Hematopoietic multipotent progenitor cell treated with erythropoietin and hydrocortisone succinate and interleukin-3 and kit ligand, for 15 days (in vitro differentiated cells): ENCODE data around the gene TRIM46.
"Not testable (repeated sequence)": the region's sequence is repeated elsewhere in the genome, so short reads cannot be mapped to it uniquely, and the experiment has no call there.

ENCODE experiments used
- DNase-seq: peaks from one replicate; pipeline ENCODE4 v3.0.0-alpha.2; 2015; ENCODE audit warnings: low spot score

Gene TRIM46

DNA sequence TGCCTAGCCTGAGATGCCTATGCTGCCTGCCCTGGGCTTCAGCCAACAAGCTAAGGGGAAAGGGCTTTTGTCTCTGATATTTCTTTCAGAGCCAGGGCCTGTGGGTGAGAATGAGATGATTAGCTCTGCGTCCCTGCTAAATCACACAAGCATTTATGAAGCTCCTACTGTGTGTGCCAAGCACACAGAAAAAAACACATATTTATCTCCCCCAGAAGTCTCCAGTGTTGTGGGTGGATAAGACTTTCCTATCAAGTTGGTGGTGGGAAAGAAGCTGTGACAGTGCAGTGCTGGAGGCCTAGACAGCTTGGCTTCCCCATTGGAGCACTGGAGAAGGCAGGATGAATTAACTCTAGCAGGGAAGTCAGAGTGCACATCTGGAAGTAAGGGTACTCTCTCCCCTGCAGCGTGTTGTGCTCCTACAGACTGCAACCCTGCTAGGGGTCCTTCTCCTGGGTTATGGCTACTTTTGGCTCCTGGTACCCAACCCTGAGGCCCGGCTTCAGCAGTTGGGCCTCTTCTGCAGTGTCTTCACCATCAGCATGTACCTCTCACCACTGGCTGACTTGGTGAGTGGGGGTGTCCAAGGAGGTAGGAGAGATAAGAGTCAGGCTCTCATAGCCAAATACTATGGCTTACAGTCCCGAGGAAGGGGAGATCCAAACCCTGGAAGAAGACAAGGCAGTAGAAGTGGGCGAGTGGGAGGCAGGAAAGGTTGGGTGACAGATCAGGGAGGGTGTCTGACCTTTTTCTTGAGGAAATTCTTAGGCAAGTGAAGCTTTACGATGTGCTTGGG is 36.3 kb upstream of the TRIM46 start:
- DNase-seq = peak; percentile 53

DNA sequence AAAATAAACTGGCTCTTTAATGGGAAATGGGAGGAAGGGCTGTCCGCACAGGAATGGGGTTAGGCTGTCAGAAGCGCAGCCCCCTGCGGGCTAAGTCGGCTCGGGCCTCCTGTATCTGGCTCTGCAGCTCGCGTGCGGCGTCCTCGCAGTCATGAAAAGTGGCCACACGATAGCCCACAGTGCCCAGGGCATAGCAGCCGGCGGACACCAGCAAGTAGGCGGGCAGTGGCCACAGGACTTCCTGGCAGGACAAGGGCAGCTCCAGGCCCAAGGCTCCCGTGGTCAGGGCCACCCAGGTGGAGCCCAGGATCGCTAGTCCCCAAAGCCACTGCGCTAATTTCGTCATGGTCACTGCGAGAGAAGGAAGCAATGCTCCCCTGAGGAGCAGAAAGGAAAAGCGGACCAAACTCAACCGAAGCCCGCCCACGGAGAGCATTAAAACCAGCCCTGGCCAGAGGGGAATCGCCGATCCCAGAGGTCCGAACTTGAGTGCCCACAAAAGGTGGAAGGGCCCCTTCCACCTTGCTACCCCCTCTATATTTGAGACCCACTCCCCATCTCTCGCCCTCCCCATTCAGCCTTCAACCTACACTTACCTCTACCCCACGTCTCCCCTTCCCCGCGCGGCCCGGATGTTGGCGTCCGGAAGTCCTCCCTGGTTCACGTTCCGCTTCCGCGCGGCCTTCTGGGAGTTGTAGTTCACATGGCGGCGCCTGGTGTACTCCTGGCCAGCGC is 33.6 kb upstream of the TRIM46 start, which contains the start of gene DPM3:
Gene DPM3, minus strand, starts transcription at position 637 of the 735 bp plus-strand sequence. Its CDS starts 291 bp downstream, at position 346.
- peak; percentile 87 for DNase-seq

GRCh38 chr1:155140630-155140953 is 33.1 kb upstream of the TRIM46 start:
- DNase-seq = no peak

DNA sequence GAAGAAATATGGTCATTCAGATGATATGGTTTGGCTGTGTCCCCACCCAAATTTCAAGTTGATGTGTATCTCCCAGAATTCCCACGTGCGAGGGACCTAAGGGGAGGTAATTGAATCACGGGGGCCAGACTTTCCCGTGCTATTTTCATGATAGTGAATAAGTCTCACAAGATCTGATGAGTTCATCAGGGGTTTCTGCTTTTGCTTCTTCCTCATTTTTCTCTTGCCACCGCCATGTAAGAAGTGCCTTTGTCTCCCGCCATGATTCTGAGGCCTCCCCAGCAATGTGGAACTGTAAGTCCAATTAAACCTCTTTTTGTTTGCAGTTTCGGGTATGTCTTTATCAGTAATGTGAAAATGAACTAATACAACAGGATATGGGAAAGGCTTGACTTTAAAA is 31.9 kb upstream of the TRIM46 start:
- no peak for DNase-seq

DNA sequence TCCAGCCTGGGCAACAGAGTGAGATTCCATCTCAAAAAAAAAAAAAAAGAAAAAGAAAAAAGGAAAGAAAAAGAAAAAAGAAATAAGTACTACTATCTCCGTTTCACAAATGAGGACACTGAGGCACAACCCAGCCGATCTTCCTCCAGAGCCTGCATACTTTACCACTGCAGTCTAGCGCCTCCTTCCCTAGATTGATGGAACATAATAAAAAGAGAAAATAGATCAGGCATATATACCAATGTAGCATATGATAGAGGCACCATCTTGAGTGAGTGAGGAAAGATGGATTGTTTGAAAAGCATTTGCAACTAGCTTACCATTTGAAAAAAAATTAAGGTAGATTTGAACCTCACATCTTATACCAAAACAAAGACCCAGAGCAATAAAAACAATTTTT is 28.2 kb upstream of the TRIM46 start:
- no peak for DNase-seq

GRCh38 chr1:155155996-155156643 is 17.5 kb upstream of the TRIM46 start:
- not testable (repeated sequence) for DNase-seq

DNA sequence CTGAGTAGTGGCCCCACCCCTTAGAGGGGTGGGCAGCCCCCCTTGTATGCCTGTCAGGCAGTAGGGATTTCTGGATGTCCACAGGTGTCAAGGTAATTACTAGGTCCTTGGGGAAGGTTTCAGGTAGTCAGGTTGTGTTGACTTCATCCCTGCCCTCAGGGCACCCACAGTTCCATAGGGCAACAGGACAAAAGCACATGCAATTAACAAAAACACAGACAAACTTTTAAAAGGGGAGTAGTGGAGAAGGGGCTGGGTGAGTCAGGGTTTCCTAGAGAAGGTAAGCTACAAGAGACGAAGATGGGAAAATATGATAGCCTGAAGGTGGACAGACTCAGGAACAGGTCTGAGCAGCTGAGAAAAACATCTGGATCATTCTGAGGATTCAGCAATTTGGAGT is 14.7 kb upstream of the TRIM46 start:
- DNase-seq = no peak

- DNase-seq = no peak
Observed at GRCh38 chr1:155160128-155160527, 13.5 kb upstream of the TRIM46 start.

DNA sequence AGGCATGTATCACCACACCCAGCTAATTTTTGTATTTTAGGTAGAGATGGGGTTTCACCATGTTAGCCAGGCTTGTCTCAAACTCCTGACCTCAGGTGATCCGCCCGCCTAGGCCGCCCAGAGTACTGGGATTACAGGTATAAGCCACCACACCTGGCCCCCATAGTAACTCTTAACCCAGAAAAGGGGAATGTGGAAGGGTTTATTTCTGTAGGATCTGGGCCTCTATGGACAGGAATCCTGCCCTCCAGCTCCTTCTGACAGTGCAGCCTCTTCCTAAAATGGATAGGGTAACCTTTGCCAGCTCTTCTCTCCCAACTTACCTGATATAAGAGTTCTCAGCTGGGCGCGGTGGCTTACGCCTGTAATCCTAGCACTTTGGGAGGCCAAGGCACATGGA is 11.0 kb upstream of the TRIM46 start:
- DNase-seq = not testable (repeated sequence)

- not testable (repeated sequence) for DNase-seq
Observed at GRCh38 chr1:155163785-155164184, 9.9 kb upstream of the TRIM46 start.

DNA sequence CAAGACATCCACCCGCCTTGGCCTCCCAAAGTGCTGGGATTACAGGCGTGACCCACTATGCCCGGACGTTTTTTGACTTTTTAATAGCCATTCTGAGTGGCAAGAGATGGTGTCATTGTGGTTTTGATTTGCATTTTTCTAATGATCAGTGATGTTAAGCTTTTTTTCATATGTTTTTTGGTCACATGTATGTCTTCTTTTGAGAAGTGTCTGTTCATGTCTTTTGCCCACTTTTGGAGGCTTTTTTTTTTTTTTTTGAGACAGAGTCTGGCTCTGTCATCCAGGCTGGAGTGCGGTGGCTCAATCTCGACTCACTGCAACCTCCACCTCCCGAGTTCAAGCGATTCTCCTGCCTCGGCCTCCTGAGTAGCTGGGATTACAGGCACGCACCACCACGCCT is 9.0 kb upstream of the TRIM46 start:
- not testable (repeated sequence) for DNase-seq

GRCh38 chr1:155166051-155166470 is 7.6 kb upstream of the TRIM46 start:
- no peak for DNase-seq

GRCh38 chr1:155166471-155167165 is 7.0 kb upstream of the TRIM46 start:
- no peak for DNase-seq

- DNase-seq = peak; percentile 90
Observed at GRCh38 chr1:155167166-155168104, 6.2 kb upstream of the TRIM46 start.

DNA sequence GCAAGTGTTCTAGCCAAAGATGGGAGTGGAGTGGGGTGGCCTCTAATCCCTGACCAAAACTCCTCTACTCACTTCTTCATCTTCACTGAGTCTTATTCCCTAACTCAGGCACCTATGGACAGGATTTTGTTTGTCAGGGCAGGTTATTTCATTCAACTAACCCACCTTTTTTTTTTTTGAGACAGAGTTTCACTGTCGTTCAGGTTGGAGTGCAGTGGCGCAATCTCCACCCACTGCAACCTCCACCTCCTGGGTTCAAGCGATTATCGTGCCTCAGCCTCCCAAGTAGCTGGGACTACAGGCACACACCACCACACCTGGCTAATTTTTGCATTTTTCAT is 5.6 kb upstream of the TRIM46 start:
- not testable (repeated sequence) for DNase-seq

GRCh38 chr1:155168456-155169210 is 5.0 kb upstream of the TRIM46 start:
- DNase-seq = no peak

DNA sequence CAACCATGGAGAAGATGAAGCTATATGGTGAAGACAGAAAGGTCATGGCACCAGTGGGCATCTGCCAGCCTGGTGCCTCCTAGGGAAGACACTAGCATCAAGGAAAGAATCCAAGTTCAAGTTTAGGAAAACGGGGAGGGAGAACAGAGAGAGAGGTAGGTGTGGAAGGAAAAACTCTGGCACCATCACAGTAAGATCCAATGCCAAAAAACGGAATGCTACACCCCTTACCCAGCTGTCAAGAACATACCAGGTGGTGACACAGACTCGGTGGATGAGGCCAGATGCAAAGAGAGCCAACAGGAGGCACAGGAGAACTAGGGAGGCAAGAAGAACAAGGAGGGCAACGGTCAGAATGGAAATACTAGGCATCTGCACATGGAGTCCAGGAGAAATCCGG is 4.1 kb upstream of the TRIM46 start:
- no peak for DNase-seq

GRCh38 chr1:155170101-155170785 is 3.4 kb upstream of the TRIM46 start:
- no peak for DNase-seq

DNA sequence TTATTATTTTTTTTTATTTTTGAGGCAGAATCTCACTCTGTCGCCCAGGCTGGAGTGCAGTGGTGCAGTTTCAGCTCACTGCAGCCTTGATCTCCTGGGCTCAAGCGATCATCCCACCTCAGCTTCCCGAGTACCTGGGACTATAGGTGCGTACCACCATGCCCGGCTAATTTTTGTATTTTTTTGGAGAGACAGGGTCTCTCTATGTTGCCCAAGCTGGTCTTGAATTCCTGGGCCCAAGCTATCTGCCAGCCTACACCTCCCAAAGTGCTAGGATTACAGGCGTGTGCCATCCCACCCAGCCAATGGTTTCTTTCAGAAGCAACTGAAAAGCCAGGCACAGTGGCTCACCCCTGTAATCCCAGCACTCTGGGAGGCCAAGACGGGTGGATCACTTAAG is 2.8 kb upstream of the TRIM46 start:
- DNase-seq = no peak
